ENCODE measurements around the gene ADSS2.
A peak's percentile ranks its signal among the peaks of the same experiment; 100 is the strongest.

ADSS2 gene

GRCh38 chr1:244431166-244431565 lies 20.5 kb downstream of the ADSS2 start (continued):
- TF ChIP-seq ZNF645 (tag by site-specific recombination; IDR thresholded peaks at IDR 0.05) (no peak), YY2 (tag by site-specific recombination; IDR thresholded peaks at IDR 0.05) (no peak), ZNF324 (tag by site-specific recombination; IDR thresholded peaks at IDR 0.05) (no peak), PRDM1 (tag by site-specific recombination; IDR thresholded peaks at IDR 0.05) (no peak), PBX3 (CRISPR knock-in tag; IDR thresholded peaks at IDR 0.05) (no peak)

GRCh38 chr1:244429818-244430217 lies 21.9 kb downstream of the ADSS2 start:
- peaks cover 29 to 50% of the 10 kb centered on the region in 2 experiments for H3K36me3 ChIP-seq (ENCODE audit: control insufficient read depth in 2 of 2, insufficient read depth in 1 of 2, low read length in 2 of 2)
- H3K4me3 ChIP-seq (ENCODE audit: low read depth, low read length) = no peak overlapping the region
- ChIA-PET CTCF (no interaction called here), POLR2A (no interaction called here)
- H3K27ac ChIP-seq (ENCODE audit: extremely low read depth, low read depth, low read length) = no peak overlapping the region
- H3K4me1 ChIP-seq (ENCODE audit: control insufficient read depth, insufficient read depth, low read length) = no peaks in the 10 kb centered on the region
- no peaks in the 10 kb centered on the region for H3K9me3 ChIP-seq (ENCODE audit: control insufficient read depth, insufficient read depth, low read depth, low read length)
- TF ChIP-seq ZBTB17 (tag by site-specific recombination; IDR thresholded peaks at IDR 0.05) (no peak), ZNF311 (tag by site-specific recombination; IDR thresholded peaks at IDR 0.05; ENCODE audit: borderline replicate concordance) (no peak), ZNF324 (tag by site-specific recombination; IDR thresholded peaks at IDR 0.05) (no peak), ZNF112 (tag by site-specific recombination; IDR thresholded peaks at IDR 0.05) (no peak), PRDM10 (tag by site-specific recombination; IDR thresholded peaks at IDR 0.05) (no peak), ZNF707 (tag by site-specific recombination; IDR thresholded peaks at IDR 0.05) (no peak), ZNF558 (tag by site-specific recombination; IDR thresholded peaks at IDR 0.05) (no peak), ZNF391 (tag by site-specific recombination; IDR thresholded peaks at IDR 0.05; ENCODE audit: borderline replicate concordance, low read depth) (no peak)

GRCh38 chr1:244427647-244428046 lies 24.1 kb downstream of the ADSS2 start:
- Histone ChIP-seq H3K4me3 (ENCODE audit: low read depth, low read length) (no peak overlapping the region), H3K27ac (ENCODE audit: extremely low read depth, low read depth, low read length) (no peak overlapping the region), H3K9me3 (ENCODE audit: control insufficient read depth, insufficient read depth, low read depth, low read length) (no peaks in the 10 kb centered on the region), H3K4me1 (ENCODE audit: control insufficient read depth, insufficient read depth, low read length) (no peaks in the 10 kb centered on the region), H3K36me3 (ENCODE audit: control insufficient read depth in 2 of 2, insufficient read depth in 1 of 2, low read length in 2 of 2) (peaks cover 41 to 43% of the 10 kb centered on the region in 2 experiments)
- ChIA-PET CTCF (interaction anchor here (1.0 kb wide), 1 partner anchor 12 kb away, joined by 3 read pairs; no protein-coding TSS in a partner anchor), POLR2A (no interaction called here)
- peak; percentile 78 for TF ChIP-seq SCRT1 (tag by site-specific recombination; IDR thresholded peaks at IDR 0.05; ENCODE audit: borderline replicate concordance)
- peak; percentile 88 for TF ChIP-seq SCRT2 (tag by site-specific recombination; IDR thresholded peaks at IDR 0.05)
- TF ChIP-seq ZNF16 (tag by site-specific recombination; IDR thresholded peaks at IDR 0.05; ENCODE audit: low read depth) = no peak
